Spleen (tissue), 11 donors: Measurements from ENCODE around the gene BCAT1. TPM values are rescaled to one million over a fixed set of nuclear protein-coding genes. Genes with fewer than 3 reads are reported as not detected.

Experiments used
- DNase-seq: peaks from one replicate; pipeline ENCODE4 v3.0.0-alpha.2; 2020
- H3K27ac ChIP-seq, 8 donors: fragments of 200-600 bp; sonication (generic) in 7 of 8; 1 replicate in 4 of 8; 2 replicates in 4 of 8; pipeline versions ENCODE4 v1.5.0 to v1.8.0; 2016 to 2021; ENCODE audit warnings: inconsistent platforms in 4 of 8, mild to moderate bottlenecking in 4 of 8, moderate library complexity in 1 of 8
- H3K27me3 ChIP-seq, 7 donors: fragments of 200-600 bp; sonication (generic) in 6 of 7; replicated peaks in 1 of 7; 1 replicate in 4 of 7; 2 replicates in 3 of 7; pipeline versions ENCODE4 v1.5.0 to v1.8.0; 2016 to 2021; ENCODE audit warnings: inconsistent platforms in 3 of 7, mild to moderate bottlenecking in 1 of 7
- H3K36me3 ChIP-seq, 6 donors: fragments of 200-600 bp; sonication (generic) in 5 of 6; 1 replicate in 4 of 6; 2 replicates in 2 of 6; pipeline versions ENCODE4 v1.5.0 to v1.8.0; 2016 to 2021; ENCODE audit warnings: inconsistent platforms in 2 of 6
- H3K4me1 ChIP-seq, 6 donors: fragments of 200-600 bp; sonication (generic) in 5 of 6; 1 replicate in 3 of 6; 2 replicates in 3 of 6; pipeline versions ENCODE4 v1.5.0 to v1.8.0; 2016 to 2021; ENCODE audit warnings: inconsistent platforms in 3 of 6
- H3K4me3 ChIP-seq, 8 donors: fragments of 200-600 bp; sonication (generic) in 7 of 8; 1 replicate in 4 of 8; 2 replicates in 4 of 8; pipeline versions ENCODE4 v1.5.0 to v1.8.0; 2016 to 2021; ENCODE audit warnings: inconsistent platforms in 4 of 8, mild to moderate bottlenecking in 4 of 8, moderate library complexity in 2 of 8
- H3K9me3 ChIP-seq, 8 donors: fragments of 200-600 bp; sonication (generic) in 7 of 8; 1 replicate in 4 of 8; 2 replicates in 4 of 8; pipeline versions ENCODE4 v1.5.0 to v1.8.0; 2016 to 2021; ENCODE audit warnings: inconsistent platforms in 4 of 8
- CTCF ChIP-seq, 11 experiments: fragments of 200-600 bp in 7 of 11; fragments of 450-650 bp in 4 of 11; sonication (generic) in 4 of 11; IDR thresholded peaks in 8 of 11; conservative IDR thresholded peaks in 3 of 11; 1 replicate in 7 of 11; 2 replicates in 4 of 11; pipeline versions ENCODE4 v1.4.0 to v1.8.0; 2016 to 2021; ENCODE audit warnings: antibody characterized with exemption in 11 of 11, inconsistent platforms in 4 of 11, mild to moderate bottlenecking in 1 of 11
- POLR2A ChIP-seq, 3 donors: fragments of 450-650 bp; IDR thresholded peaks; one replicate each; pipeline ENCODE4 v1.5.1; 2017; ENCODE audit warnings: antibody characterized with exemption in 3 of 3, mild to moderate bottlenecking in 1 of 3
- POLR2AphosphoS5 ChIP-seq, 3 donors: sonication (generic); formaldehyde crosslinking; IDR thresholded peaks; one replicate each; pipeline ENCODE4 v1.5.1; 2017; ENCODE audit warnings: antibody characterized with exemption in 3 of 3
- WGBS, 5 donors: extraction: QIAGEN DNeasy Blood & Tissue Kit in 3 of 5; methylation state at CpG; one replicate each; pipeline versions ENCODE4 v1.1.5 to v1.1.7; 2013 to 2018; 5-methylcytosine and 5-hydroxymethylcytosine counted together
- intact Hi-C: fragments of 100-400 bp; cut with DNase I; formaldehyde crosslinking; loops from one replicate; pipeline ENCODE4 v1.15.0; 2023; ENCODE audit warnings: low total_unique reads
- polyA plus RNA-seq, 3 donors: library from polyadenylated mRNA; stranded (reverse); fragments of 200-250 nt; gene quantifications; one replicate each; pipeline ENCODE4 v1.2.1, GENCODE V29; 2013
- total RNA-seq, 7 donors: library from RNA; depleted of rRNA in 3 of 7; stranded (reverse); fragments of >200 nt in 3 of 7; fragmentation: NEBNext Ultra II Directional in 4 of 7; extraction: Animal tissue kit (Norgen Biotek cat#: 25700) in 4 of 7; gene quantifications; one replicate each; pipeline versions ENCODE4 v1.1.0 to v1.2.1, GENCODE V29; 2016 to 2021
- donor health status: healthy with polysubstance abuse.
- donor health status: DM: no; HTN: no; CAD: no; lungs with moderate emphysema.
- donor health status: DM: no; HTN: no; CAD: no.
- donor health status: Bipolar disorder and iron deficiency.
- donor health status: healthy.
- donor health status: DM: no; HTN: no; CAD: no.
- donor health status: DM: yes; HTN: yes; CAD: no.

BCAT1 gene
- total and polyA plus RNA-seq, 10 donors = 0.54 to 18.4 (median 8.7) TPM

- intact Hi-C loops = no loop called here
- TF ChIP-seq POLR2A (IDR thresholded peaks at IDR 0.05) (no peak), POLR2AphosphoS5 (IDR thresholded peaks at IDR 0.05) (no peak), CTCF (IDR thresholded peaks at IDR 0.05 in 8 of 11, conservative IDR thresholded peaks at IDR 0.05 in 3 of 11) (no peak)
- Histone ChIP-seq H3K4me1 (peaks cover 9 to 41% (median 27%) of the 10 kb centered on the region in 6 donors), H3K4me3 (no peak overlapping the region), H3K36me3 (no peaks in the 10 kb centered on the region), H3K9me3 (no peaks in the 10 kb centered on the region), H3K27ac (peak overlapping the region in 4 of 8 donors; percentile 44 to 89 (median 62)), H3K27me3 (peaks cover 0 to 24% (median 20%) of the 10 kb centered on the region in 7 donors)
- no peak for DNase-seq
- WGBS, 5 donors = 76 to 94% (median 90%) methylated on average over 2 to 3 of the region's 3 CpGs
These were observed 50.3 kb downstream of the BCAT1 start for GRCh38 chr12:24898606-24899005.

GRCh38 chr12:24898185-24898584, 50.7 kb downstream of the BCAT1 start:
- no peak for DNase-seq
- Histone ChIP-seq H3K4me1 (peaks cover 8 to 37% (median 22%) of the 10 kb centered on the region in 6 donors), H3K9me3 (no peaks in the 10 kb centered on the region), H3K27me3 (peaks cover 0 to 19% (median 16%) of the 10 kb centered on the region in 7 donors), H3K4me3 (no peak overlapping the region), H3K36me3 (no peaks in the 10 kb centered on the region), H3K27ac (peak overlapping the region in 4 of 8 donors; percentile 44 to 89 (median 62))
- TF ChIP-seq POLR2AphosphoS5 (IDR thresholded peaks at IDR 0.05) = no peak
- WGBS, 5 donors = 45 to 85% (median 59%) methylated on average over 1 of the region's 1 CpG
- intact Hi-C loops = no loop called here

- no peak overlapping the region for H3K27ac ChIP-seq
- intact Hi-C loops = no loop called here
- H3K4me3 ChIP-seq = no peak overlapping the region
- peaks cover 0 to 4% (median 0%) of the 10 kb centered on the region in 7 donors for H3K27me3 ChIP-seq
- no peaks in the 10 kb centered on the region for H3K36me3 ChIP-seq
- 85 to 93% (median 91%) methylated on average over 6 of the region's 6 CpGs for WGBS, 5 donors
- no peaks in the 10 kb centered on the region for H3K9me3 ChIP-seq
- H3K4me1 ChIP-seq = peaks cover 0 to 16% (median 4%) of the 10 kb centered on the region in 6 donors
- no peak for DNase-seq
- no peak for TF ChIP-seq POLR2A (IDR thresholded peaks at IDR 0.05)
- TF ChIP-seq CTCF (IDR thresholded peaks at IDR 0.05 in 8 of 11, conservative IDR thresholded peaks at IDR 0.05 in 3 of 11) = no peak
- no peak for TF ChIP-seq POLR2AphosphoS5 (IDR thresholded peaks at IDR 0.05)
These were observed 52.7 kb downstream of the BCAT1 start for GRCh38 chr12:24896171-24896570.

GRCh38 chr12:24895612-24896011, 53.3 kb downstream of the BCAT1 start:
- Histone ChIP-seq H3K4me1 (peaks cover 0 to 11% (median 1%) of the 10 kb centered on the region in 6 donors), H3K27ac (no peak overlapping the region), H3K27me3 (no peaks in the 10 kb centered on the region), H3K4me3 (no peak overlapping the region), H3K36me3 (no peaks in the 10 kb centered on the region), H3K9me3 (no peaks in the 10 kb centered on the region)
- intact Hi-C loops = no loop called here
- WGBS, 5 donors = 68 to 88% (median 82%) methylated on average over 1 of the region's 1 CpG
- TF ChIP-seq POLR2A (IDR thresholded peaks at IDR 0.05) = no peak
- no peak for TF ChIP-seq POLR2AphosphoS5 (IDR thresholded peaks at IDR 0.05)
- DNase-seq = no peak

GRCh38 chr12:24894879-24895278, 54.0 kb downstream of the BCAT1 start:
- no peaks in the 10 kb centered on the region for H3K27me3 ChIP-seq
- TF ChIP-seq POLR2AphosphoS5 (IDR thresholded peaks at IDR 0.05) (no peak), POLR2A (IDR thresholded peaks at IDR 0.05) (no peak), CTCF (IDR thresholded peaks at IDR 0.05 in 8 of 11, conservative IDR thresholded peaks at IDR 0.05 in 3 of 11) (no peak)
- H3K27ac ChIP-seq = no peak overlapping the region
- DNase-seq = no peak
- H3K36me3 ChIP-seq = no peaks in the 10 kb centered on the region
- H3K9me3 ChIP-seq = no peaks in the 10 kb centered on the region
- intact Hi-C loops = no loop called here
- no peak overlapping the region for H3K4me3 ChIP-seq
- WGBS, 5 donors = 59 to 83% (median 75%) methylated on average over 3 of the region's 3 CpGs
- peaks cover 0 to 5% (median 0%) of the 10 kb centered on the region in 6 donors for H3K4me1 ChIP-seq
